ENCODE data around the gene ANKRD52. TPM values are rescaled to one million over a fixed set of nuclear protein-coding genes. Genes with fewer than 3 reads are reported as not detected.

The ANKRD52 gene
- 28.0 TPM for total RNA-seq
- long read RNA-seq, partial matches to known transcripts = 11 of 17 reads
- long read RNA-seq, other reads (novel, unspliced or antisense) = 6 of 17 reads

DNA sequence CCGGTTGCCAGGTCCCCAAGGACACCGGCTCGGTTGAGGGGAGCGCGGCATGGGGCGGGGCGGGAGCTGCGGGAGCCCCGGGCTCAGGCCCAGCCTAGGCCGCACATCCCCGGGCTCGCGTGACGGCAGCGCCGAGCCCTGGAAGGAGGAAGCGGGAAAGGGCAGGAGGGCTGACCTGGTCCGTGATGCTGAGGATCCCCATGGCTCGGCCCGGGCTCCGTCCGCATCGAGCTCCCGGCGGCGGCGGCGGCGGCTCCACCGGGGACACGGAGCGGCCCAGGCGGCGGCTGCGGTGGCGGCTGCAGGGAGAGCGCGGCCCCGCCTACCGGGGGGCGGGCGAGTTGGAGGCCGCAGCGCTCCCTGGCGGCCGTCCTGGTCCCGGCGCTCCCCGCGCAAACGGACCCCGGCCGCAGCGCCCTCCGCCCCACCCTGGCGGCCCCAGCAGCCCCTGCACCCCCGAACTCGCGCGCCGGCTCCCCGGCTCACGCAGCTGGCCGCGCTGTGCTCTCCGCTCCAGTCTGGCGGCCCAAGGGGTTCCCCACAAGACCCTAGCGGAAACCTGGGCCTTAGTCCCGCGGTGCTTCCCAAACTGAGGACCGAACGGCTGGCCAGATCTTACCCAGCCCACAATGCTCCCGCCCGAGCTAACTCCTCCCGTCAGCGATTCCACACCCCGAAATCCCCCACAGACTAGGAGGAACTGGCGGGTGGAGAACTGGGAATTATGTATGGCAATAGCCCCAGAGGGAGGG lies at the start of gene ANKRD52:
ANKRD52 (minus strand) TSS at position 317 of the 752 bp plus-strand sequence; CDS start at position 202, 115 bp downstream.
- H3K4me3 ChIP-seq = peak within 1 kb of the TSS; percentile 88
- no peaks in the 10 kb centered on the region for H3K9me3 ChIP-seq
- TF ChIP-seq, protein P1, sequence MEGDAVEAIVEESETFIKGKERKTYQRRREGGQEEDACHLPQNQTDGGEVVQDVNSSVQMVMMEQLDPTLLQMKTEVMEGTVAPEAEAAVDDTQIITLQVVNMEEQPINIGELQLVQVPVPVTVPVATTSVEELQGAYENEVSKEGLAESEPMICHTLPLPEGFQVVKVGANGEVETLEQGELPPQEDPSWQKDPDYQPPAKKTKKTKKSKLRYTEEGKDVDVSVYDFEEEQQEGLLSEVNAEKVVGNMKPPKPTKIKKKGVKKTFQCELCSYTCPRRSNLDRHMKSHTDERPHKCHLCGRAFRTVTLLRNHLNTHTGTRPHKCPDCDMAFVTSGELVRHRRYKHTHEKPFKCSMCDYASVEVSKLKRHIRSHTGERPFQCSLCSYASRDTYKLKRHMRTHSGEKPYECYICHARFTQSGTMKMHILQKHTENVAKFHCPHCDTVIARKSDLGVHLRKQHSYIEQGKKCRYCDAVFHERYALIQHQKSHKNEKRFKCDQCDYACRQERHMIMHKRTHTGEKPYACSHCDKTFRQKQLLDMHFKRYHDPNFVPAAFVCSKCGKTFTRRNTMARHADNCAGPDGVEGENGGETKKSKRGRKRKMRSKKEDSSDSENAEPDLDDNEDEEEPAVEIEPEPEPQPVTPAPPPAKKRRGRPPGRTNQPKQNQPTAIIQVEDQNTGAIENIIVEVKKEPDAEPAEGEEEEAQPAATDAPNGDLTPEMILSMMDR (IDR thresholded peaks at IDR 0.05) = peak; percentile 63
- peak; percentile 98 for ATAC-seq
- peak within 1 kb of the TSS; percentile 71 for H3K27ac ChIP-seq
- intact Hi-C loops (cut with DNase I) = no loop called here
- no peaks in the 10 kb centered on the region for H3K27me3 ChIP-seq
- peak; percentile 90 for DNase-seq
- peaks cover 18% of the 10 kb centered on the region for H3K4me1 ChIP-seq
- H3K36me3 ChIP-seq = peaks cover 37% of the 10 kb centered on the region

DNA sequence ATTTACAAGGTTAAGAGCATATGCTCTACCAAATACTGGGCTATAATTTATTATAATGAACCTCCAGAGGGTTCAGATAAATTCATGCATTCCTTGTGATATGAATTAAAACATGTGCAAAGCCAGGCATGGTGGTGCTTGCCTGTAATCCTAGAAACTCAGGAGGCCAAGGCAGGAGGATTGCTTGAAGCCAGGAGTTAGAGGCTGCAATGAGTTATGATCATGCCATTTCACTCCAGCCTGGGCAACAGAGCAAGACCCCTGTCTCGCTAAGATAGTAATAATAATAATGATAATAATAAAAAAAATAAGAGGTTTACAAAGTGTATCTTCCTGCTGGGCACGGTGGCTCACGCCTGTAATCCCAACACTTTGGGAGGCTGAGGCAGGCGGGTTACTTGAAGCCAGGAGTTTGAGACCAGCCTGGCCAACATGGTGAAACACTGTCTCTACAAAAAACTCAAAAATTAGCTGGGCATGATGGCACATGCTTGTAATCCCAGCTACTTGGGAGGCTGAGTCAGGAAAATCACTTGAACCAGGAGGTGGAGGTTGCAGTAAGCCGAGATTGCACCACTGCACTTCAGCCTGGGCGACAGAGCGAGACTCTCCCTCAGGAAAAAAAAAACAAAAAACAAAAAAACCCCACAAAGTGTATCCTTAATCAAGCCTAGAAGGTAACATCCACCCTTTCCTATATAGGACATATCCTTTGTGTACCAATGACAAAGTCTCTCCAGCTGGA lies 49.2 kb upstream of the ANKRD52 start:
- ATAC-seq (no peak), DNase-seq (peak; percentile 25)
- TF ChIP-seq, protein P1 (IDR thresholded peaks at IDR 0.05) = no peak
- Histone ChIP-seq H3K4me3 (no peak overlapping the region), H3K9me3 (no peaks in the 10 kb centered on the region), H3K27ac (no peak overlapping the region), H3K36me3 (peaks cover 77% of the 10 kb centered on the region), H3K4me1 (no peaks in the 10 kb centered on the region), H3K27me3 (no peaks in the 10 kb centered on the region)
- intact Hi-C loops (cut with DNase I) = no loop called here

DNA sequence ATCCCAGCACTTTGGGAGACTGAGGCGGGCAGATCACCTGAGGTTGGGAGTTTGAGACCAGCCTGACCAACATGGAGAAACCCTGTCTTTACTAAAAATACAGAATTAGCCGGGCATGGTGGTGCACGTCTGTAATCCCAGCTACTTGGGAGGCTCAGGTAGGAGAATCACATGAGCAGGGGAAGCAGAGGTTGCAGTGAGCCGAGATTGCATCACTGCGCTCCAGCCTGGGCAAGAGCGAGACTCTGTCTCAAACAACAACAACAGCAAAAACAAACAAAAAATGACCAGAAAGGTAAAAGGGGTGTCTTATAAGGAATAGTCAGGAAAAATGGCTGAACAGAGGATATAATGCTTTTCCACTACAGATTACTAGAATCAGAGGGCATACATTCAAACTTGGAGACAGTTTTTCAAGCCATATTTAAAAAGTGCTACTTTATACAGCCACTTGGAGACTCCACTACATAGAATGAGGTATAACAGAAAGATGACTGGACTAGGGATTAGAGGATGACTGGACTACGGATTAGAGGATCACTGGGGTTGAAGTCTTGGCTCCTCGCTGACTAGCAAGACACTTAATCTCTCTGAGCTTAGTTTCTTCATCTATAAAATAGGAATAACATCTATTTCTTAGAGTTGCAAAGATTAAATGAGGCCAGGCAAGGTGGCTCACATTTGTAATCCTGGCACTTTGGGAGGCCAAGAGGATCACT lies 46.8 kb upstream of the ANKRD52 start:
- no peaks in the 10 kb centered on the region for H3K27me3 ChIP-seq
- H3K4me3 ChIP-seq = no peak overlapping the region
- no peaks in the 10 kb centered on the region for H3K9me3 ChIP-seq
- TF ChIP-seq, protein P1 (IDR thresholded peaks at IDR 0.05) = no peak
- peaks cover 56% of the 10 kb centered on the region for H3K36me3 ChIP-seq
- H3K4me1 ChIP-seq = peaks cover 8% of the 10 kb centered on the region
- ATAC-seq = no peak
- H3K27ac ChIP-seq = no peak overlapping the region
- intact Hi-C loops (cut with DNase I) = no loop called here
- DNase-seq = no peak

DNA sequence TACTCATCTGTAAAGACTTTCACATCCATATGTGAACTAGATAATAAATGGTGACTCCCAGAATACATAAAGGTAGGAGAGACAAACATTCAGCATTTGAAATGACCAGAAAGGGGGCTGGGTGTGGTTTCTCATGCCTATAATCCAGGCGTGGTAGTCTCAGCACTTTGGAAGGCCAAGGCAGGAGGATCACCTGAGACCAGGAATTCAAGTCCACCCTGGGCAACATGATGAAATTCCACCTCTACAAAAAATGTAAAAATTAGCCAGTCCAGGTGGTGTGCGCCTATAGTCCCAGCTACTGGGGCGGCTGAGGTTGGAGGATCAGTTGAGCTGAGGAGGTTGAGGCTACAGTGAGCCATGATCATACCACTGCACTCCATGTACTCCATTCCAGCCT lies 46.1 kb upstream of the ANKRD52 start:
- Histone ChIP-seq H3K27me3 (no peaks in the 10 kb centered on the region), H3K27ac (no peak overlapping the region), H3K9me3 (no peaks in the 10 kb centered on the region), H3K4me1 (peaks cover 9% of the 10 kb centered on the region), H3K4me3 (no peak overlapping the region), H3K36me3 (peaks cover 50% of the 10 kb centered on the region)
- TF ChIP-seq, protein P1 (IDR thresholded peaks at IDR 0.05) = no peak
- ATAC-seq = no peak
- intact Hi-C loops (cut with DNase I) = no loop called here
- DNase-seq = no peak

DNA sequence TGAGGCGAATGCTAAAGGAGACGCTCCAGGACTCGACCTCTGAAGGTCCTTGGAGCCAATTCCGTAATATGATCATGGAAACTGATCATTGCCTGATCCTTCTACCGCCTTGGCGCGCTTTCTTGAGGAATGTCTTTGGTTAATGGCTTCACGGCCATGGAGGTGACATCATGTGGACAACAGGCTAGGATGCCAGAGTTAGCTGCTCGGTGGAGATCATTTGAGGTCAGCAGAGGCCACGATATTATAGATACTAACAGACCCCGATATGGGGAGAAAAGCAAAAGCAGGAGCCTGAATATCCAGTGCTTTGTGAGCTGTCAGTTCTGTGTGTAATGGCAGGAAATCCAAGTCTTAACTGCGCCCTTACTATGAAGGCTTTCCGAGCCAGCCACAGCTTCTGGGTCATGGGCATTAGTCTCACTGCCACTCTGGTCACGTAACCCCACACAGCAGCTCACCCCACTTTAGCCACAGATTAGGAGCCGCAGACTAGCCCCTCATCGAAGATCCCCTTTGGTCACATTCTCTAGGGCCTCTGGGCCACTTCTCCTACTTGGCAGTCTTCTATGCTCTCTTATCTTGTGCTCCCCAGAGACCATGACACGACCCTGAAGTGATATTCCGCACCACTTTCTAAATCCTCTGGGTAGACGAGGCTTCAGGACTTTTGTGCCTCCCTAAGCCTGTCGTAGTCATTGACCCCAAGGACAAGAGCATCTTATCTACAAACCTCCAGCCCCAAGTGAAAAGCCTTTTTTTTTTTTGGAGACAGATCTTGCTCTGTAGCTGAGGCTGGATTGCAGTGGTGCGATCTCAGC lies 42.7 kb upstream of the ANKRD52 start:
- peak; percentile 1 for ATAC-seq
- peaks cover 38% of the 10 kb centered on the region for H3K4me1 ChIP-seq

More for the DNA sequence above, 42.7 kb upstream of the ANKRD52 start:
- Histone ChIP-seq H3K4me3 (peak overlapping the region; percentile 78), H3K36me3 (peaks cover 33% of the 10 kb centered on the region), H3K9me3 (no peaks in the 10 kb centered on the region), H3K27me3 (no peaks in the 10 kb centered on the region), H3K27ac (peak overlapping the region; percentile 89)
- DNase-seq = no peak
- intact Hi-C loops (cut with DNase I) = no loop called here
- TF ChIP-seq, protein P1 (IDR thresholded peaks at IDR 0.05) = no peak
